Lower leg skin (tissue), 4 donors: Measurements from ENCODE around the gene WNK2. TPM values are rescaled to one million over a fixed set of nuclear protein-coding genes. Genes with fewer than 3 reads are reported as not detected.

Experiments
- DNase-seq, 2 donors: peaks; one replicate each; pipeline ENCODE4 v3.0.0-alpha.2; 2019; ENCODE audit warnings: low spot score in 2 of 2
- H3K4me3 ChIP-seq: fragments of 200-600 bp; sonication (generic); 2 replicates; pipeline ENCODE4 v1.5.1; 2017; ENCODE audit warnings: mild to moderate bottlenecking, low read depth; ENCODE audit not compliant: poor library complexity, severe bottlenecking
- CTCF ChIP-seq, 3 donors: fragments of 450-650 bp; IDR thresholded peaks; one replicate each; pipeline ENCODE4 v1.5.1; 2016; ENCODE audit warnings: antibody characterized with exemption in 3 of 3, mild to moderate bottlenecking in 3 of 3, moderate library complexity in 2 of 3
- POLR2A ChIP-seq, 2 donors: fragments of 450-650 bp; IDR thresholded peaks; one replicate each; pipeline ENCODE4 v1.6.1; 2016 to 2017; ENCODE audit warnings: antibody characterized with exemption in 2 of 2, mild to moderate bottlenecking in 1 of 2, moderate library complexity in 1 of 2
- WGBS, 2 donors: methylation state at CpG; one replicate each; pipeline ENCODE4 v1.1.5; 2018; 5-methylcytosine and 5-hydroxymethylcytosine counted together
- intact Hi-C: fragments of 100-400 bp; cut with DNase I; formaldehyde crosslinking; loops from one replicate; pipeline ENCODE4 v1.15.0; 2023; ENCODE audit warnings: low total_unique reads
- total RNA-seq, 4 donors: library from RNA; depleted of rRNA; stranded (reverse); fragments of >200 nt; gene quantifications; one replicate each; pipeline ENCODE4 v1.1.0, GENCODE V29; 2016

The WNK2 gene
- total RNA-seq, 4 donors from 2014 or later = 35.3 to 53.6 (median 42.6) TPM

GRCh38 chr9:93149361-93149760, 34.6 kb upstream of the WNK2 start:
- WGBS, 2 donors = 27% methylated on average over 1 of the region's 1 CpG
- intact Hi-C loops = no loop called here
- no peak for TF ChIP-seq CTCF (IDR thresholded peaks at IDR 0.05)
- TF ChIP-seq POLR2A (IDR thresholded peaks at IDR 0.05) = no peak
- no peak overlapping the region for H3K4me3 ChIP-seq
- no peak for DNase-seq

GRCh38 chr9:93151097-93151784, 32.7 kb upstream of the WNK2 start:
- TF ChIP-seq POLR2A (IDR thresholded peaks at IDR 0.05) (no peak), CTCF (IDR thresholded peaks at IDR 0.05) (no peak)
- no peak for DNase-seq
- no peak overlapping the region for H3K4me3 ChIP-seq
- intact Hi-C loops = no loop called here
- 89 to 94% methylated on average over 8 to 10 of the region's 10 CpGs for WGBS, 2 donors

- WGBS, 2 donors = 78 to 82% methylated on average over 14 of the region's 14 CpGs
- no peak for DNase-seq
- intact Hi-C loops = no loop called here
- TF ChIP-seq POLR2A (IDR thresholded peaks at IDR 0.05) = no peak
- TF ChIP-seq CTCF (IDR thresholded peaks at IDR 0.05) = no peak
- no peak overlapping the region for H3K4me3 ChIP-seq
Measured at GRCh38 chr9:93154293-93154903, 29.5 kb upstream of the WNK2 start.

GRCh38 chr9:93155716-93156474, 28.0 kb upstream of the WNK2 start:
- WGBS, 2 donors = 78 to 86% methylated on average over 16 of the region's 16 CpGs
- DNase-seq = no peak
- intact Hi-C loops = loop anchor here (5.0 kb wide), 1 partner anchor 146 kb away; no protein-coding TSS in a partner anchor
- TF ChIP-seq CTCF (IDR thresholded peaks at IDR 0.05) (no peak), POLR2A (IDR thresholded peaks at IDR 0.05) (no peak)
- no peak overlapping the region for H3K4me3 ChIP-seq

GRCh38 chr9:93156475-93157008, 27.4 kb upstream of the WNK2 start:
- no peak for DNase-seq
- H3K4me3 ChIP-seq = no peak overlapping the region
- TF ChIP-seq CTCF (IDR thresholded peaks at IDR 0.05) (no peak), POLR2A (IDR thresholded peaks at IDR 0.05) (no peak)
- 88 to 91% methylated on average over 9 to 11 of the region's 11 CpGs for WGBS, 2 donors
- intact Hi-C loops = loop anchor here (5.0 kb wide), 1 partner anchor 146 kb away; no protein-coding TSS in a partner anchor
